Epithelial cell of esophagus (primary cell): ENCODE results near the gene CHRNB1.

Source experiments
- DNase-seq: peaks from one replicate; pipeline ENCODE4 v3.0.0; 2010; ENCODE audit warnings: low read depth
- H3K4me3 ChIP-seq: 2 replicates; pipeline ENCODE4 v1.5.1; 2011; ENCODE audit warnings: mild to moderate bottlenecking, low read length, control low read depth
- TF ChIP-seq, protein P1 (sequence below): IDR thresholded peaks from 2 replicates; pipeline ENCODE4 v1.5.1; 2011; ENCODE audit warnings: low read depth, mild to moderate bottlenecking, low read length, control low read depth, inconsistent platforms; ENCODE audit not compliant: insufficient read depth; ENCODE audit errors: missing control alignments

The CHRNB1 gene

GRCh38 chr17:7493941-7494340 lies 49.1 kb downstream of the CHRNB1 start:
- no peak for DNase-seq
- H3K4me3 ChIP-seq = no peak overlapping the region
- TF ChIP-seq, protein P1, sequence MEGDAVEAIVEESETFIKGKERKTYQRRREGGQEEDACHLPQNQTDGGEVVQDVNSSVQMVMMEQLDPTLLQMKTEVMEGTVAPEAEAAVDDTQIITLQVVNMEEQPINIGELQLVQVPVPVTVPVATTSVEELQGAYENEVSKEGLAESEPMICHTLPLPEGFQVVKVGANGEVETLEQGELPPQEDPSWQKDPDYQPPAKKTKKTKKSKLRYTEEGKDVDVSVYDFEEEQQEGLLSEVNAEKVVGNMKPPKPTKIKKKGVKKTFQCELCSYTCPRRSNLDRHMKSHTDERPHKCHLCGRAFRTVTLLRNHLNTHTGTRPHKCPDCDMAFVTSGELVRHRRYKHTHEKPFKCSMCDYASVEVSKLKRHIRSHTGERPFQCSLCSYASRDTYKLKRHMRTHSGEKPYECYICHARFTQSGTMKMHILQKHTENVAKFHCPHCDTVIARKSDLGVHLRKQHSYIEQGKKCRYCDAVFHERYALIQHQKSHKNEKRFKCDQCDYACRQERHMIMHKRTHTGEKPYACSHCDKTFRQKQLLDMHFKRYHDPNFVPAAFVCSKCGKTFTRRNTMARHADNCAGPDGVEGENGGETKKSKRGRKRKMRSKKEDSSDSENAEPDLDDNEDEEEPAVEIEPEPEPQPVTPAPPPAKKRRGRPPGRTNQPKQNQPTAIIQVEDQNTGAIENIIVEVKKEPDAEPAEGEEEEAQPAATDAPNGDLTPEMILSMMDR = no peak

GRCh38 chr17:7495906-7496434 lies 51.1 kb downstream of the CHRNB1 start:
- DNase-seq = no peak
- TF ChIP-seq, protein P1 = no peak
- H3K4me3 ChIP-seq = no peak overlapping the region

DNA sequence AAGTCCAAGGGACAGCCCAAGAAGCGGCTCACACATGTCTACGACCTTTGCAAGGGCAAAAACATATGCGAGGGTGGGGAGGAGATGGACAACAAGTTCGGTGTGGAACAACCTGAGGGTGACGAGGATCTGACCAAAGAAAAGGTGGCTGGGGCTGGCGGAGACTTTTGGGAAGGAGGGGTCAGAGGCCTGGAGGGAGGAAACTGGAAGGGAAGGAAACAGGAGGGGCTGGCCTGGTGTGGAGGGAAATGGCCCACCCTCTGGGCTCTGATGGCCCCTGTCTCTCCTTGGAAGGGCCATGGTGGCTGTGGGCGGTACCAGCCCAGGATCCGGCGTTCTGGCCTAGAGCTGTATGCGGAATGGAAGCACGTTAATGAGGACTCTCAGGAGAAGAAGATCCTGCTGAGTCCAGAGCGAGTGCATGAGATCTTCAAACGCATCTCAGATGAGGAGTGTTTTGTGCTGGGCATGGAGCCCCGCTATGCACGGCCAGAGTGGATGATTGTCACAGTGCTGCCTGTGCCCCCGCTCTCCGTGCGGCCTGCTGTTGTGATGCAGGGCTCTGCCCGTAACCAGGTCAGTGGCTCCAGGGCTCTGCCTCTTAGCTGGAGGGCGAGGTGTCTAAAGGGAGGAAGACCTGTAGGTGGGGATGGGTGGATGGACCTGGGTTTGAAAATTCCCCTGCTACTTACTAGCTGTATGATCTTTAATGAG lies 51.8 kb downstream of the CHRNB1 start:
- TF ChIP-seq, protein P1 = no peak
- DNase-seq = no peak
- no peak overlapping the region for H3K4me3 ChIP-seq

- no peak for DNase-seq
- no peak overlapping the region for H3K4me3 ChIP-seq
- TF ChIP-seq, protein P1 = no peak
Measured at GRCh38 chr17:7497228-7497627, 52.4 kb downstream of the CHRNB1 start.

DNA sequence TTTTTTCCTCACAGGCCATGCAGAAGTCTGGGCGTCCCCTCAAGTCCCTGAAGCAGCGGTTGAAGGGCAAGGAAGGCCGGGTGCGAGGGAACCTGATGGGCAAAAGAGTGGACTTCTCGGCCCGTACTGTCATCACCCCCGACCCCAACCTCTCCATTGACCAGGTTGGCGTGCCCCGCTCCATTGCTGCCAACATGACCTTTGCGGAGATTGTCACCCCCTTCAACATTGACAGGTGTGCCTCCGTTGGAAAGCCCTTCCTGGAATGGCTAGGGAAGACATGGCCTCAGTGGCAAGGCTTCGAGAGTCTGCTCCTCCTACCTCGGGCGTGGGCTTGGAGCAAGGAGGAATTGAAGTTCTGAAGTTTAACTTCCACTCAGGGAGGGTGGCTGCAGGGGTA lies 52.8 kb downstream of the CHRNB1 start:
- TF ChIP-seq, protein P1 = no peak
- DNase-seq = no peak
- no peak overlapping the region for H3K4me3 ChIP-seq

DNA sequence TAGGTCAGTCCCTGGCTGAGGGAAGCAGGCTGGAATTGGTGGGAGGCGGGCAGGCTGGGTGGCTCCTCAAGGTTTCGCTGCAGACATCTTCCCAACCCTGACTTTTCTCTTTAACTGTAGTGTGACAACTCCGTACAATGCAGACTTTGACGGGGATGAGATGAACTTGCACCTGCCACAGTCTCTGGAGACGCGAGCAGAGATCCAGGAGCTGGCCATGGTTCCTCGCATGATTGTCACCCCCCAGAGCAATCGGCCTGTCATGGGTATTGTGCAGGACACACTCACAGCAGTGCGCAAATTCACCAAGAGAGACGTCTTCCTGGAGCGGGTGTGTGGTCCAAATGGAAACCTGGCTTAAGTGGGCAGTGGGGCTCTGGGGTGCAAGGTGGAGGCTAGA lies 54.3 kb downstream of the CHRNB1 start:
- no peak overlapping the region for H3K4me3 ChIP-seq
- TF ChIP-seq, protein P1 = no peak
- DNase-seq = no peak

- TF ChIP-seq, protein P1 = no peak
- no peak for DNase-seq
- H3K4me3 ChIP-seq = no peak overlapping the region
Measured at GRCh38 chr17:7501729-7502128, 56.9 kb downstream of the CHRNB1 start.
